DOHH2 (cell line): Measurements from ENCODE around the gene PLPP7.

ENCODE experiments used
- H3F3A ChIP-seq: fragments of 200-600 bp; sonication (generic), shearing (Covaris generic); 2 replicates; pipeline ENCODE4 v1.6.0; 2016; ENCODE audit warnings: antibody characterized with exemption, mild to moderate bottlenecking; ENCODE audit not compliant: control insufficient read depth, insufficient read depth
- H3K27ac ChIP-seq: fragments of 200-600 bp; sonication (generic); 2 replicates; pipeline ENCODE4 v1.5.1; 2014; ENCODE audit warnings: low read depth, mild to moderate bottlenecking, low read length, moderate library complexity
- H3K27me3 ChIP-seq: fragments of 200-600 bp; sonication (generic); 2 replicates; pipeline ENCODE4 v1.6.1; 2014; ENCODE audit warnings: mild to moderate bottlenecking, low read length, mixed read lengths; ENCODE audit not compliant: control insufficient read depth
- H3K36me3 ChIP-seq: fragments of 200-600 bp; sonication (generic); 2 replicates; pipeline ENCODE4 v1.6.1; 2014; ENCODE audit warnings: mild to moderate bottlenecking, low read length, moderate library complexity, mixed read lengths; ENCODE audit not compliant: control insufficient read depth
- H3K4me1 ChIP-seq: fragments of 200-600 bp; sonication (generic); 2 replicates; pipeline ENCODE4 v1.6.1; 2014; ENCODE audit warnings: mild to moderate bottlenecking, low read length, mixed read lengths; ENCODE audit not compliant: control insufficient read depth
- H3K4me2 ChIP-seq: fragments of 200-600 bp; sonication (generic); 2 replicates; pipeline ENCODE4 v1.6.0; 2014; ENCODE audit warnings: mild to moderate bottlenecking, low read length, moderate library complexity
- H3K4me3 ChIP-seq: fragments of 200-600 bp; sonication (generic); 2 replicates; pipeline ENCODE4 v1.5.1; 2014; ENCODE audit warnings: mild to moderate bottlenecking, low read length, mixed read lengths
- H3K79me2 ChIP-seq: fragments of 200-600 bp; sonication (generic); 2 replicates; pipeline ENCODE4 v1.6.1; 2014; ENCODE audit warnings: mild to moderate bottlenecking, low read length, mixed read lengths; ENCODE audit not compliant: control insufficient read depth
- H3K9me2 ChIP-seq: fragments of 200-600 bp; sonication (generic); replicated peaks from 2 replicates; pipeline ENCODE4 v1.6.1; 2014; ENCODE audit warnings: mild to moderate bottlenecking, low read length, mixed read lengths; ENCODE audit not compliant: control insufficient read depth
- H3K9me3 ChIP-seq: fragments of 200-600 bp; sonication (generic); 2 replicates; pipeline ENCODE4 v1.6.1; 2014; ENCODE audit warnings: antibody characterized with exemption, low read length, mixed read lengths; ENCODE audit not compliant: control insufficient read depth, insufficient read depth
- H4K20me1 ChIP-seq: fragments of 200-600 bp; sonication (generic); 2 replicates; pipeline ENCODE4 v1.6.0; 2014; ENCODE audit warnings: low read depth, mild to moderate bottlenecking, antibody characterized with exemption, low read length, moderate library complexity; ENCODE audit not compliant: control insufficient read depth, insufficient read depth
- CTCF ChIP-seq: fragments of 200-600 bp; sonication (generic); IDR thresholded peaks from one replicate; pipeline ENCODE4 v1.5.1; 2014; ENCODE audit warnings: antibody characterized with exemption, mild to moderate bottlenecking, low read depth, low read length; ENCODE audit not compliant: poor library complexity, severe bottlenecking
- EZH2phosphoT487 ChIP-seq: fragments of 200-600 bp; sonication (generic); IDR thresholded peaks from 2 replicates; pipeline ENCODE4 v1.6.1; 2017; ENCODE audit warnings: borderline replicate concordance, mild to moderate bottlenecking, antibody characterized with exemption, low read length, moderate library complexity, mixed read lengths

Gene PLPP7

GRCh38 chr9:131273856-131274673 lies 15.5 kb upstream of the PLPP7 start:
- Histone ChIP-seq H3K4me3 (peak overlapping the region; percentile 96), H3K4me2 (peak overlapping the region; percentile 100), H4K20me1 (no peaks in the 10 kb centered on the region), H3K27ac (peak overlapping the region; percentile 80), H3K27me3 (no peaks in the 10 kb centered on the region), H3K9me2 (no peaks in the 10 kb centered on the region), H3F3A (peaks cover 16% of the 10 kb centered on the region), H3K36me3 (peaks cover 45% of the 10 kb centered on the region), H3K79me2 (peaks cover 73% of the 10 kb centered on the region), H3K4me1 (peaks cover 60% of the 10 kb centered on the region), H3K9me3 (no peaks in the 10 kb centered on the region)
- TF ChIP-seq EZH2phosphoT487: no peak
- no peak for TF ChIP-seq CTCF

DNA sequence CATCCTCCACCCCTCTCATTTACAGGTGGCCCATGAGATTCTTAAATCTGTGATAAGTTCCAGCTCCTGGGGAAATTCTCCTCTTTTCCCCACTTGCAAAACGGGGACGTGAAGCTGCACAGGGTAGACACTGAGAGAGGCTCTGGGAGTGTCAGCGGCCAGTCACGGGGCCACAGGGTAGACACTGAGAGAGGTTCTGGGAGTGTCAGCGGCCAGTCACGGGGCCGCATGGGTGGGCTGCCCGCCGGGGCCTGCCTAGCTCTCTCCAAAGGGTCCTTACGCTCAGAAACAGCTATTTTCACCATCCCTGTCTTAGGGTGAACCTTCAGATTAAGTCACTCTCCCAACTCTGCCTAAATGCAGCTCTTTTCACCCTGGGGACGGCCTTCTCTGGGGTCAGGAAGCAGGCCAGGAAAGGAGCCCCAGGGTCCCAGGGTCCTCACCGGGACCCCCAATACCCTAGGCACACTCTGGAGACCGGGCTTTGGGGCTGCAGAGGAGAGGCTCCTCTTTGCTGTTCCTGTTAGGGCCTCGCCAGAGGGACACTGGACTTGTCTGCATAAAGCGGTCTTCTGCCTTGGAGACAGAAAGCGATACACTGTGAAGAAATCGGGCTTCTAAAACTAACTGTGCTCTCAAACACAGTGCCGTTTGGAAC lies 14.7 kb upstream of the PLPP7 start:
- Histone ChIP-seq H4K20me1 (no peaks in the 10 kb centered on the region), H3K4me1 (peaks cover 53% of the 10 kb centered on the region), H3F3A (peaks cover 12% of the 10 kb centered on the region), H3K36me3 (peaks cover 43% of the 10 kb centered on the region), H3K4me2 (peak overlapping the region; percentile 100), H3K4me3 (peak overlapping the region; percentile 96), H3K79me2 (peaks cover 66% of the 10 kb centered on the region), H3K27me3 (no peaks in the 10 kb centered on the region), H3K9me3 (no peaks in the 10 kb centered on the region), H3K27ac (peak overlapping the region; percentile 80), H3K9me2 (no peaks in the 10 kb centered on the region)
- no peak for TF ChIP-seq EZH2phosphoT487
- TF ChIP-seq CTCF: no peak

DNA sequence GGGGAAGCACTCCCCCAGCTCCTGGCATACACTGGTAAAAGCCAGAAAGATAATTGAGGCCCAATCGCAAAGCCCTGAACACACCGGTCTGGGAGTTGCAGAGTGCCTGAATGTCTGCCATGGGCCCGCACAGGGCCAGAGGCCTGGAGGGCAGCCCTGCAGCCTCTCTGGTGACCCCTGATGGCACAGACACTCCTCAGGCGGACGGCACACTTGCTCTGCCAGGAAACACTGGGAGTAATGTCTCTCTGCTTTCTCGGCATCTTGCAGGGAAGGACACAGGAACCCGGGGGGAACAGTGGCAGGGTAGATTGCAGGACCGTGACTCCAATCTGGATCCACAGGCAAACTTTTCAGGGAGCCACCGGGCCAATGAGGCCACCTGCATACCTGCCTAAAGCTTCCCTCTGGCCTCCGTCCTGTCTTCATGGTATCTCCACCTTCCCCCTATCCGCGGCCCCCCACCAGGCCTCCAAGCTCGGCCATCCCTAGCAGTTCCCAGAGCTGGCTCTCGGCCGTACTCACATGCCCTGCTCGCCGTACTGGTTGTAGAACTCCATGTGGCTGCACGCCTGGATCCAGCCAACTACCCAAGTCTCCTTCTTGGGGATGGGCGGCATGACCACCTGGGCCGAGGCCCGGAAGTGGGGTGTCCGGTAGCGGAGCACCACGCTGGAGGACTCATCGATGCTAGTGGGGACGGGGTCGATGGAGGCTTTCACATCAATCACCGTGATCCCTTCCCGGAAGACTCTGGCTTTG lies 14.0 kb upstream of the PLPP7 start:
- peak overlapping the region; percentile 100 for H3K4me2 ChIP-seq
- peaks cover 46% of the 10 kb centered on the region for H3K4me1 ChIP-seq
- peaks cover 9% of the 10 kb centered on the region for H3F3A ChIP-seq
- peaks cover 43% of the 10 kb centered on the region for H3K36me3 ChIP-seq
- H3K4me3 ChIP-seq: peak overlapping the region; percentile 96
- H3K27me3 ChIP-seq: no peaks in the 10 kb centered on the region
- no peaks in the 10 kb centered on the region for H3K9me2 ChIP-seq
- no peaks in the 10 kb centered on the region for H4K20me1 ChIP-seq
- H3K79me2 ChIP-seq: peaks cover 60% of the 10 kb centered on the region
- no peaks in the 10 kb centered on the region for H3K9me3 ChIP-seq
- H3K27ac ChIP-seq: peak overlapping the region; percentile 80
- TF ChIP-seq EZH2phosphoT487 (no peak), CTCF (peak; percentile 45)
